COR-L47 (cell line): ENCODE data around the gene B9D1.

ENCODE experiments used
- DNase-seq: peaks from one replicate; lab custom pipeline; 2025; lab: John Stamatoyannopoulos, UW

B9D1 gene

GRCh38 chr17:19362277-19363113 is at the start of gene B9D1:
Gene B9D1 (minus strand): TSS chr17:19362723. CDS start chr17:19362569, 154 bp downstream.
- DNase-seq = peak; percentile 68

GRCh38 chr17:19411631-19412030 is 49.1 kb upstream of the B9D1 start:
- DNase-seq = no peak

GRCh38 chr17:19410875-19411620 is 48.5 kb upstream of the B9D1 start, which contains the start of gene RNF112:
Gene RNF112 (plus strand): TSS chr17:19411232. CDS start chr17:19411409, 177 bp downstream.
- DNase-seq = no peak

- DNase-seq = no peak
Measured at GRCh38 chr17:19410091-19410490, 47.6 kb upstream of the B9D1 start.

- DNase-seq = no peak
Measured at GRCh38 chr17:19409509-19409908, 47.0 kb upstream of the B9D1 start.

GRCh38 chr17:19409066-19409465 is 46.5 kb upstream of the B9D1 start:
- no peak for DNase-seq

- DNase-seq = no peak
Measured at GRCh38 chr17:19408346-19408710, 45.8 kb upstream of the B9D1 start.

GRCh38 chr17:19407601-19408345 is 45.2 kb upstream of the B9D1 start:
- DNase-seq = no peak

GRCh38 chr17:19405114-19405513 is 42.6 kb upstream of the B9D1 start:
- DNase-seq = no peak

GRCh38 chr17:19404264-19404663 is 41.7 kb upstream of the B9D1 start:
- no peak for DNase-seq

- no peak for DNase-seq
Measured at GRCh38 chr17:19403021-19403420, 40.5 kb upstream of the B9D1 start.

GRCh38 chr17:19402171-19402570 is 39.6 kb upstream of the B9D1 start:
- no peak for DNase-seq

GRCh38 chr17:19401321-19402010 is 38.9 kb upstream of the B9D1 start:
- no peak for DNase-seq

GRCh38 chr17:19399750-19400450 is 37.4 kb upstream of the B9D1 start:
- no peak for DNase-seq

GRCh38 chr17:19398301-19399181 is 36.0 kb upstream of the B9D1 start:
- peak; percentile 53 for DNase-seq

- DNase-seq = no peak
Measured at GRCh38 chr17:19397556-19398041, 35.1 kb upstream of the B9D1 start.

- DNase-seq = no peak
Measured at GRCh38 chr17:19392303-19392702, 29.8 kb upstream of the B9D1 start.

GRCh38 chr17:19391432-19391831 is 28.9 kb upstream of the B9D1 start:
- no peak for DNase-seq

- no peak for DNase-seq
Measured at GRCh38 chr17:19390951-19391350, 28.4 kb upstream of the B9D1 start.
